Measurements from ENCODE around the gene B4GALT1.

B4GALT1 gene

GRCh38 chr9:33137781-33138264, 29.3 kb downstream of the B4GALT1 start:
- DNase-seq, result no peak

DNA sequence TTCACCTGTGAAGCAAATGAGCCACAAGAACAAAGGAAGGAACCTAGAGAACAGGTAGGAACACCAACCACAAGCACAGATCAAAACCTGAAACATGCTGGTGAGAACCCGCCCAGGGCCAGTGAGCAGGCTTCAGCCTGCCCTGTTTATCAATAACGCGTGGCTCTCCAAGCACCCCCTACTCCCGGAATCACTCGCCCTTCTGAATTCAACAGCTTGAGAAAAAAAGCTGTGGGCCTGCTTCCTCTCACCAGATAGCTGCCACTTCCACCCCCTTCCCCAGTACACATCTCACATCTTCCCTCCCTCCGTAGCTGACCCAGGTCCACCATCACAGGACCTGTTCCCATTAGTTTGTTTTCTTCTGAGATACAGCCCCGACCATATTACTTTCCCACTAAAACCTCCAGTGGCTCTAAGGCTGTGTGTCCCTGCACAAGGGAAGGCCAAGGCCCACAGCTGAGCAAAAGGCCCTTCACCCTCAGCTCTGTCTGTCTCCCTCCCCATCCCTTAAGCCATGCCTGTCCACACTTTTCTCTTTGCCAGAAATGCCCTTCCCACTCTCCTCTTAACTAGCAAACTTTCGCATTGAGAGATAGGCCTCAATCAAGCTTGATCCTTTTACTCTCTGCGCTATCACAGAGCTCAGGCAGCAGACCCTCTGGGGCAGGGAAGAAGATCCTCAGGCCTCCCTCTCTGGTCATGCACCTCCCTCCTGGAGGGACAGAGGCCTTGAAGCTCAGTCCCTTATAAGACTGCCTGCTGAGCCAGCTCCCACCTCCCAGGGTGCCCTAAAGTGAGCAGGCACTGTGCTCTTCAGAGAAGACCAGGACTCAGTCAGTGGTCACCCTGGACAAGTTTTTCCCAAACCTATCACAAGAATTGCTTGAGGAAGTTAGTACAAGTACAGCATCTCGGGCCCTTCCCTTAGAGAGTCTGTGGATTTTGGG, 30.1 kb downstream of the B4GALT1 start:
- no peak for DNase-seq

DNA sequence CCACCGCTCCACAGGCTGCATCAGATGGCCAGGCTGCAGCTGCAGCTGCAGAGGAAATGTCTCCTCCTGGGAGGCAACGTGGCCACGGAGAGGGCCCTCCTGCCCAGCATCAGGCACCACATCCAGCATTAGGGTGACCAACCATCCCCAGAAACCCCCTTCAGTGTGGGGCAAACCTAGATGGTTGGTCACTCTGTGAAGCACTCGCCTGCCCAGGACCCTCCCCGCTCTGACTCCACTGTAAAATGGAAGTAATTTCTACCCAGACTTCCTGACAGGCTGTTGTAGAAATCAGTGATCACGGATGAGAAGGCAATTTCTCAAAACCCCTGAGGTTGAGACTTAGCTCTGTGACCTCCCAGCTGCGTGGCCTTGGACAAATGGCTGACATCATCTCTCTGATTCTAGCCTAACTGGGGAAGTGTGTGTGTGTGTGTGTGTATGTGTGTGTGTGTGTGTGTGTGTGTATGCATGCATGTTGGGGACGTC, 31.6 kb downstream of the B4GALT1 start:
- peak; percentile 76 for DNase-seq

GRCh38 chr9:33135031-33135461, 32.1 kb downstream of the B4GALT1 start:
- no peak for DNase-seq

GRCh38 chr9:33133186-33133585, 34.0 kb downstream of the B4GALT1 start:
- no peak for DNase-seq

- DNase-seq, result no peak
These were observed 35.1 kb downstream of the B4GALT1 start for GRCh38 chr9:33131790-33132772.

- DNase-seq, result no peak
These were observed 36.0 kb downstream of the B4GALT1 start for GRCh38 chr9:33130961-33131789.

GRCh38 chr9:33129886-33130881, 37.0 kb downstream of the B4GALT1 start:
- peak; percentile 75 for DNase-seq

DNA sequence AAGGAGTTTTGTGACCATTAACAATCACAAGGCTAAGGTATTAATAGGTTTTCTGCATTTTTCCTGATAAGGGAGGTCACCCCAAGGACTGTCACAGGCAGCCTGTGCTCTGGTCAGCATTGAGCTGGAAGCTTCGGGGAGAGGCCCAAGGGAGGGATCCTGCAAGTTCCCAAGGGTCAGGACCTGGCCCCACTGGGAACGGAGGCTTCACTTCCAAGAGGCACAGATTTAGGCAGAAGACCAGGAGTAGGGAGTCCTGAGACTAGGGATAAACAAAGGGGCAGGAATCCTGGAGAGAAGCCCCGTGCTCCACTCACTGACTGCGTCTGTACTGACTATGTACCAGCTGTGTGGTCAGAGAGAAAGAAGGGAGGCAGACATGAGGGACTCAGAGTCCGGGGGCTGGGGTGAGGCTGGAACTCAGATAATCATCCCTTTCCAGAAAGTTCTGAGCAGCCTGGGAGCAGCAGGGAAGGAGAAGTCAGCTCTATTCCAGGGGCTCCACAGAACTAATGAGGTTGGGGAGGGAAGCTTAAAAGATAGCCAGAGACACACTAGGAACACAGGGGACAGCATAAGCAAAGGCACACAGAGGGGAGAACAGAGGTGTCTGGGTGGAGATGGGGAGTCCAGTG, 37.8 kb downstream of the B4GALT1 start:
- DNase-seq, result no peak

DNA sequence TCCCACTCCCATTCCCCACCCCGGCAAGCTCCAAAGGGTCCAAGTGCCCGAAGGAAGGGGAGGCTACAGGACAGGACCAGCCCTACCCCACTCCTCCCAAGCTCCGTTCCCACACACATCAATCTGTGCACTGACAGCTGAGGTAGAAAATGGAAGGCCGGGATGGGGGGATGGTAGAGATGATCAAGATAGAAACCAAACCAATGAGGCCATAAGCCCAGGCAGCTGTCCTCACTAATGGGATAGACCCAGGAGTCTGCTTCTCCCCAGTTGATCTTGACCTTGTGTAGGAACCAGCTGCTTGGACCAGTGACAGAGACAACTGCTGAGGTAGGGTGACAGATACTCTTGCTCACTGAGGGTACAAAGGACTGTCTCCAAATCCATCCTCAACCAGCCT, 38.6 kb downstream of the B4GALT1 start:
- no peak for DNase-seq

- no peak for DNase-seq
These were observed 39.3 kb downstream of the B4GALT1 start for GRCh38 chr9:33127881-33128280.

GRCh38 chr9:33125871-33126823, 41.0 kb downstream of the B4GALT1 start:
- peak; percentile 57 for DNase-seq

GRCh38 chr9:33125461-33125860, 41.7 kb downstream of the B4GALT1 start:
- no peak for DNase-seq

GRCh38 chr9:33124751-33125381, 42.3 kb downstream of the B4GALT1 start:
- DNase-seq, result no peak

GRCh38 chr9:33124046-33124445, 43.1 kb downstream of the B4GALT1 start:
- no peak for DNase-seq

DNA sequence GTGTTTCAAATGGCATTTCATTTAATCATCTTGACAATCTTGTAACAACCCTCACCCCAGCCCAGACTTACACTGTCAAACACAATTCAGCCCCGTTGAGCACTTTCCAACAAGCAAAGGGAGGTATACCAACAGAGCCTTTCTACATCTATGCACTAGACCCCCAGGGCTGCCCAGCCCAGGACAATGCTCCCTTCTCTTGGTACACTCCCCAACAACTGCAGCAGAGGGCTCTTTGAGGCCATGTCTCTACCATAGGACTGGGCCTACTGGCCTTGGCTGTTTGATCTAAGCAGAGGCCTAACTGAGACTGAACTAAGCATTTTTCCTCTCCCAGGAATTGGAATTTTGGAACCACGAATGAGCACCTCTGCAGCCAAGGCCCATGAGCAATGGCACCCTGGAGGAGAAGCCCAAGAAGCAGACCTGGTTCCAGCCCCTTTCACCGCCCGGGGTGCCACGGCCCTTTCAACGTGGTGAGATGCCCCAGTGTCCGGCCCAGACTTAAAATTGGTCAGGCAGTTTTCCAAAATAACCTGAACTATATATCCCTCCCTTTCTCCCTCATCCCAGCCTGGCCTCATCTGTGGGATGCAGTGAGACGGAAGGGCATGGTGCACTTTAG, 43.6 kb downstream of the B4GALT1 start:
- no peak for DNase-seq

DNA sequence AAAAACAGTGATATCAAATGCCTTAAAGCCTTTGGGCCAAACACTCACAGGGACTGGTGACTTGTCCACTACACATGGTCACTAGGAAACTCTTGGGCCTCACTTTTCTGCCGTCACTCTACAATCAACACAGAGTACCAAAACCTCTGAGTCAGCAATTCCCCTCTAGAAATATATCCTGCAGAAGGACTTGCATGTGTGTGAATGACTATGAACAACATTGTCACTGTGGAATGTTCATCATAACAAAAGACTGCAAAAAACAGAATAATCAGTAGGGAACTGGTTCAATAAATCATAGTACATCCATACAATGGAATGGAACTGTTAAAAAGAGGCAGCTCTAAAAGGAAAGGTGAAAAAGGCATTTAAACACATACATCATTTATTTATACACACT, 46.5 kb downstream of the B4GALT1 start:
- DNase-seq, result no peak

DNA sequence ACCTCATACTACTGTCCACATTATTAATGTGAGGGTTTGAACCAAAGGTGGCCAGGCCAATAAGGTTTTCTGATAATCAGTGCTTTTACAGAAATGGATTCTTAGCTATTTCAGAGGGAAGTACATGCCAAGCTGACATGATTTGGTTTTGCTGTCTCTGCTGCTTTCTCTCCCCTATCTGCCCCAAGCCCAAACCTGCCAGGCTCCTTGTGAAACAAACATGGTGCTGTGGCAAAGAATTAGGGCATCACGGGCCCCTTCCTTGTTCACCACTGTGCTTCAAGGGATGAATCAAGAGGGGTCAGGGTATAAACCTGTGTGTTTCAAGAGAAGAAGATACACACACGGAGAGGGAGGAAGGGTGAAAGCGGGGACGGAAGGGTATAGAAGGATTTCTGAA, 49.3 kb downstream of the B4GALT1 start:
- DNase-seq, result peak; percentile 51
